Activated T-cell treated with anti-CD3 and anti-CD28 coated beads for 4 hours (primary cell): ENCODE results near the gene EPS8L2.
"Not testable (repeated sequence)": the region's sequence is repeated elsewhere in the genome, so short reads cannot be mapped to it uniquely, and the experiment has no call there.

Source experiments
- DNase-seq: peaks from one replicate; pipeline ENCODE4 v3.0.0-alpha.2; 2020

The EPS8L2 gene

DNA sequence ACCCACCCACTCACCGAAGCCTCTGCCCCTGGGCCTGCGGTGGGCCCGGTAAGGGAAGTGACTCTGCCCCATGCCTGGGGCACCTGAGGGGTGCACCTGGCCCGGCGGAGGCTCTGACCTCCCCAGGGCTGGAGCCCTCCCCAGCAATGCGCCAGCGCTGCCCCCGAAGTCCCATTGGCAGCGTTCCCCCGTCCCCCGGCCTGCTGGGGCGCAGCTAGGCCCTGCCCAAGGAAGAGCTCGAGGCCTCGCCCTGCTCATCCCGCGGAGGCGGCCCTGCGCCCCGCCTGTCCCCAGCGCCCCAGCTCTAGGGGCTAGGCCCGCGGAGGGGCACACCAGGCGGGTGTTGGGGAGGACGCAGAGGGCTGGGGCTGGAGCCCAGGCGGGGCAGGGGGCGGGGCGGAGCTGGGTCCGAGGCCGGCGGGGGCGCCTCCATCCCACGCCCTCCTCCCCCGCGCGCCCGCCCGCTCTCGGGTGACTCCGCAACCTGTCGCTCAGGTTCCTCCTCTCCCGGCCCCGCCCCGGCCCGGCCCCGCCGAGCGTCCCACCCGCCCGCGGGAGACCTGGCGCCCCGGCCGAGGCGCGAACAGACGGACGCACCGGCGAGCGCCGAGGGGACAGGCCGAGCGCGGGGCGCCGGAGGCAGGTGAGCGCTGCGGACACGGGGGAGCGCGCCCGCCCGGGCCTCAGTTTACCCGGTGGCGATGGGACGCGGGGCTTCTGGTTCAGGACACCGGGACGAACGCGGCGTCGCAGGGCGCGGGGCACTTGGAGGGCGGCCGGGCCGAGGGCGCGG, at the start of gene EPS8L2:
EPS8L2 (plus strand) TSS at position 586 of the 793 bp plus-strand sequence. CDS start 3,177 bp downstream, outside the sequence.
- DNase-seq, result no peak

DNA sequence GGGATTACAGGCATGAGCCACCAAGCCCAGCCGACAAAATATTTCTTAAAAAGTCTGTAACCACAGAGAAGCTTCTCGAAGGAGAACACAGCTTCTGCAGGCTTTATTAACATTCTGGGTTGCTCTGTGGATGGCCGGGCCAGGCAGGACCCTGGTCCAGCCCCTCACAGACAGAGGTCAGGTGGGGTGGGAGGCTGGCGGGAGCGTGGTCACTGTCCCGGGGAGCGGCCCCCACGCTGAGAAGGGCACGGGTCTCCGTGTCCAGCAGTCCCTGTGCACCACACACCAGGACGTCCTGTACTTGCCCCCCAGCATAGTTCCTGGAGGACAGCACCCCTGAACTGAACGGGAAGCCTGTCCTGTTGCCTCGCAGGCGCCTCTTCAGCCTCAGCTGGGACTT, 49.6 kb upstream of the EPS8L2 start:
- DNase-seq, result no peak

DNA sequence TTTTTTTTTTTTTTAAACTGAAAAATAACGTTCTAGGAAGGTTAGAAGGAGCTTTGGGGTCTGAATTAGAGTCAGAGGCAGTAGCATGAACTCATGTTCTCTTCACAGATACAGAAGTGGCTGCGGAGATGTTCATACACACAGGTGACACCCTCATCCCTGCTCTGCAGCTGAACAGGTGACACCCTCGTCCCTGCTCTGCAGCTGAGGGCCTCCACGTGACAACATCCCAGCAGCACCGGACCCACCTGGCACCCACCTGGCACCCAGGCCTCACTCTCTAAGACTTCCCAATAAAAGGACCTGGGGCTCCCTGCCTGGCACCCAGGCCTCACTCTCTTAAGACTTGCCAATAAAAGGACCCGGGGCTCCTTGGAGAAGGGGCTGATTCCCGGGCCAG, 49.2 kb upstream of the EPS8L2 start:
- DNase-seq, result no peak

DNA sequence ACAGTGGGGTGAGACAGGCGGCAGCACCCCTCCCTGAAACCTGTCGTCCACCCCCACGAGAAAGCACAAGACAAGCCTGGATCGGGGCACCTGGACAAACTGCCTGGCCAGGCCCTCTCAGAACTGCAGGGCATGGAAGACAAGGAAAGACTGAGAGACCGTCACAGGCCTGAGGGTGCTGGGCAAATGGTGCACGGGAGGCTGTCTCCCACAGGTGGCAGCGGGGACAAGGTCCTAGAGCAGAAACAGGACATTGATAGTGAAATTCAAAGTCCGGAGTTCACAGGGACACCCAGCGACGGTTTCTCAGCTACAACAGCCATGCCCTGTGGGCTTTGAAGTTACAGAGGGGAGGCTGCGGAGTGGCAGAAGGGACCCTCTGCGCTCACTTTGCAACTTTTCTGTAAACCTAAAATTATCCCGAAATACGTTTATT, 48.3 kb upstream of the EPS8L2 start:
- DNase-seq, result no peak

DNA sequence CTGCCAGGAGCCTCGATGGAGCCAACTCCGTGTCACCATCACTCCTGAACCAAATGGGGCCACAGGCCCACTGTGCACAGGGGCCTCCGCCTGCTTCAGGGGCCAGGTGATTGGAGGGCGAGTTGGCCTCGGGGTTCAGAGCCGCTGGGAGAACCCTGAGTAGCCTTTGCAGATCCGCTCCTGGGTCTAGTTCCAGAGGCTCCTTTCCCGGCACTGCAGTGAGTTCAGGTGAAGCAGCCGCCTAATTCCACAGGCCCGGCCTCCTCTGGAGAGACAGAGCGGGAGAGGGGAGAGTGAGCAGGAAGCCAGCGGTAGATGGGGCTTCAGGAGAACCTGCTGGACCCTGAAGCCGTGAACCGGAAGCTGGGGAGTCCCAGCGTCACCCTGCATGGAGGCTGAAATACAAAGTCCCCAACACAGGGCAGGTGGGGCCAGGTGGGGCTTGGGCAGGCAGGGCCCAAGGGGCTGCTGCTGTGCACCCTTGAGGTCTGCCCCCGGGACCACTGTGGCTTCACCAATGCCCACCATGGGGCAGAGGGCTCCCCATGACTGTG, 46.4 kb upstream of the EPS8L2 start:
- no peak for DNase-seq

DNA sequence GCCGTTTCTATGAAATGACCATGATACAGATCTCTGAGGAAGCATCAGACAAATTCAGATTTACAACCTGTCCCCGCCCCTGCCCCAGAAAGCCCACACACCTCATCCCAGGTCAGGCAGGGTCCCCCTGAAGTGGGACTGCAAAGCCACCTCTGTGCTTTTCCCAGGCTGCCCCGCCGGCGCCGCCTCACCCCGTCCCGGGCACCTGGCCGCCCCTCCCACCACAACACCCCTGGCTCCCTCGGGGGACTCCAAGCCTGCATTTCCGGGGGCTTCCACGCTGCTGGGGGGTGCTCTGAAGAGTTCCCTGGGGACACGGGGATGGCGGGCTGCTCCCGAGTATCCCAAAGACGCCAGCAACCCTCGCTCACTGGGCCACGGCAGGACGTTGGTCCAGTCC, 45.8 kb upstream of the EPS8L2 start:
- no peak for DNase-seq

DNA sequence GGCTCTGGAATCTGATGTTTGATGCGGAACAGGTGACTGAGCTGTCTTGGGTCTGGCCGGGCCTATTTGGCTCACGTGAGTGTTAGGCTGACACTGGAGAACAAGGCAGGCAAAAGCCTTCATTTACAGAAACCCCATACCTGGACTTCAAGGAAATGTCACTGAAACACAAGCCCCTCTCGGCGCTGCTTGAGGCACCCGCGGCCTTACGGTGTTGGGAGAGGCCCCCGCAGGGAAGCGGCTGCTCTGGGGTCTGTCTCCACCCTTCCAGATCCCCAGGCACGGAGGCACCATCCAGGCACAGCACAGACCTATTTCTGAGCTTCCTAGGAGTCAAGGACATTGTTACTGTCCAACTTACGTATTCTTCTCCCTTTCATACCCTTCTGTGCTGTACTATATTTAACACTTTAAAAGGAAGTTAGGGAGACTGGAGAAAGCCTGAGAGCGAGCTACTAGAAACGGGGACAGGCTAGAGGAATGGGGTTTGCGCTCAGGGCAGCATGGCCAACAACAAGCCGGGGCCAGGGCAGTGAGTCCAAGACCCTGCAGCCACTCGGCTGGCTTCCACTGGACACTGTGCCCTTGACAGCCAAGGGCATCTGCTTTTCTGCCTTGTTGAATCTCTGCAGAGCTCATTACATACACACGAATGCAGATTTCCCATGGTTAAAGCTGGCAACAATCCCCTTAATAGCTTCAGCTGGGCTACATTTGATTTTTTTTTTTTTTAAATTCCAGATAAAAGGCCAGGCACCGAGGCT, 45.2 kb upstream of the EPS8L2 start:
- DNase-seq, result no peak

DNA sequence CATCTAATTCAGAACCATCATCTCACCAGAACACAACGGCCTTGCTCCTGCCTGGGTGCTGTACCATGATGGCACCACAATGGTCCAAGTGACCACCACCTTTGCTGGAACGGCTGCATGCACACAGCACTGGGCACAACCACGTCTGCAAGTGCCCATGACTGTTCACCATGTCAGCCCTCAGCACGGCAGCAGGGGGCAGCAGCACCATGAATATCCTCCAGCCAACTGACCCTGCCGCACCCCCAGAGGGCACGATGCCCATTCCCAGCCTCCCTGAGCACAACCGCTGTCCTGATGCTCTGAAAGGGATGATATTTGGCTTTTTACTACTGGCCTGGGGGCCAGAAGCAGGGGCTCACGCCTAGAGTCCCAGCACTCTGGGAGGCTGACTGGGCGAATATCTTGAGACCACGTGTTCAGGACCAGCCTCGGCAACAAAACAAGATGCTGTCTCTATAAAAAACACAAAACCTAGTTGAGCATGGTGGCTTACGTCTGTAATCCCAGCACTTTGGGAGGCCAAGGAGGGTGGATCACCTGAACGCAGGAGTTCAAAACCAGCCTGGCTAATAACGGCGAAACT, 43.2 kb upstream of the EPS8L2 start:
- peak; percentile 14 for DNase-seq

DNA sequence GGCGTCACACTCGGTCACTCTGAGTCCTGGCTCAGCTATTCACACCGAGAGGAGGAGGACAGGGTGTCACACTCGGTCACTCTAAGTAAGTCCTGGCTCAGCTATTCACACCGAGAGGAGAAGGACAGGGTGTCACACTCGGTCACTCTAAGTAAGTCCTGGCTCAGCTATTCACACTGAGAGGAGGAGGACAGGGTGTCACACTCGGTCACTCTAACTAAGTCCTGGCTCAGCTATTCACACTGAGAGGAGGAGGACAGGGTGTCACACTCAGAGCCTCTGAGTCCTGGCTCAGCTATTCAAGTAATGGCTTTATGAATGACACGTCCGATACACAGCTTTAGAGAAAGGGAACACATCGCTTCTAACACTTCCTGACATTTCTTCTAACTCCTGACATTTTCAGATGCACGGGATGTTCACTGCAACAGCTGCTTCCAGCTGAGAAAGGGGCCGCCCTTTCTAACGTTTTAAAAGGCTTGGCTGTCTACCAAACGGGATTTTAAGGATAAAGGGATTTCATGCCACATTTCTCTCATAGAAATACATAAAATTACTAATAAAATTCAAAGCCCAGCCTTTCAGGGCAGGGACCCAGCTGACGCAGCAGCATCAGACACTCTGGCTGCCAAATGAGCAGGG, 40.8 kb upstream of the EPS8L2 start:
- no peak for DNase-seq

DNA sequence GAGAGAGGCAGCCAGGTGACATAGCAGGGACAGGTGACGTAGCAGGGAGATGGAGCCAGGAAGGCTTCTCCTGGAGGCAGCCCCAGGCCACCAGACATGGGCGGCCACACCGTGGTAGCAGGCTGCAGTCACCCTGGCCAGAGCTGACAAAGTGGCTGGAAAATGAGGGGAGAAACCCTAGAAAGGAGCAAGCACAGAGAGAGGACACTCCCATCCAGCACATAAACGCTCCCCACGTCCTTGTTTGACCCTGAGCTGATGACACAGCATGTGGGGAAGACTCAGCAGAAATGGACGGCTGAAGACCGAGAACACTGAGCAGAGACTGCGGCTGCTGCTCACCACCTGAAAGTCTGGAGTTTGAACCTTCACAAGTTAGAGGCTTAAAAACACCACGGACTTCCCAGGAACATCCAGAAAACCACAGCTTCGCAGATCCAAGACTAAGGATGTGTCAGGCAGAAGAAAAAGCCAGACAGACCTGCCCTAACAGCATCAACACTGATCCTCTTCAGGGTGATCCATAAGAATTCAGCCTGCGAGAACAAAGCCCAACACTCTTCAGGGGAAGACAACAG, 40.2 kb upstream of the EPS8L2 start:
- DNase-seq, result no peak

DNA sequence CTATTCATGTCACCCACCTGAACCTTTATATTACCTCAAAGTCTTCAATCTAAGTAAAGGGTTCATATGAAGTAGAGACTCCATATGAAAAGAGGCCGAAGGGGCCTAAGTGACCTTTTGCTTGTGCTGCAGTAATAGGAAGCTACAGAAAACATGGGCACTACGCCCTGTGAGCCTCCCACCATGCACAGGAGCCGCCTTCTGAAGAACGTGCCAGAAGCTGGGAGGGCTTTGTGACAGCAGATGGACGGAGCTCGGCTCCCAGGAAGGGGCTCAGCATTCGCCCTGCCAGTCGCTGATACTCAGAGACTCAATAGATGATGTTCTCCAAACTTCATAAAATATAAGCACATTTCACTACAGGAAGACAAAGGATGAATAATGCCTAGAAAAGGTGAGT, 32.2 kb upstream of the EPS8L2 start:
- no peak for DNase-seq

DNA sequence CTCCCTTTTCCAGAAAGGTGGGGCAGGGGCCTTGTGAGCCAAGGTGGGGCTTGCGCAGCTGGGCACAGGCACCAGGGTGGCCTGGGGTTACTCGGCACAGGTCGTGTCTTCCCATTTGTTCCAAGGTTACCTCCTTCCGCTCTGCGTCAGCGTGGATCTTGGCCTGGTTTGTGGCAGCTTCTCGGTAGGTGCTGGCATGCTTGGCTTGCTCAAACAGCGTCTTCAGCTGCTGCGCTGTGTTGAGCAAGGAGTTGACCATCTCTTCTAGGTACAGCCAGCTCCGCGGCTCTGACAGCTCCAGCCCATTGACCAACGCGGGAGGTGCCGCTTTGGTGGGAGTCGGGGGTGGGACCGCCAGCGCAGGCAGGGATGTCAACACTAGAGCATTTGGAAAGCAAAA, 31.6 kb upstream of the EPS8L2 start:
- no peak for DNase-seq

DNA sequence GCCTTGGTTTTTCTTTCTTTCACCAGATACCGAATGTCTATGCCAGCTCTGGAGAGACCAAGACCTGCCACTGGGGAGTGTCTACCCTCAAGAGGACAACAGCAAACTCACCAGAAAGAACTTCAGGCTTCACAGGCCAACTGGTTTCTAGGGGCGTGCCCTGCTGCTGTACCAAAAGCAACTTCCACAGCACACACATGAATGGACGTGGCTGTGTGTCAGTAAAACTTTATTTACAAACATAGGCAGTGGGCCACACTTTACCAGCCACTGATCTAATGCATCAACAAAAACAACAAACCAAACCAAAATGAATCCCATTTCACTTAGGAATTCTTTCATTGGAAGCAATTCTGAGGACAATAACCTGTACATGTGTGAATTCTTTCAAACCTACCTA, 27.7 kb upstream of the EPS8L2 start:
- no peak for DNase-seq

DNA sequence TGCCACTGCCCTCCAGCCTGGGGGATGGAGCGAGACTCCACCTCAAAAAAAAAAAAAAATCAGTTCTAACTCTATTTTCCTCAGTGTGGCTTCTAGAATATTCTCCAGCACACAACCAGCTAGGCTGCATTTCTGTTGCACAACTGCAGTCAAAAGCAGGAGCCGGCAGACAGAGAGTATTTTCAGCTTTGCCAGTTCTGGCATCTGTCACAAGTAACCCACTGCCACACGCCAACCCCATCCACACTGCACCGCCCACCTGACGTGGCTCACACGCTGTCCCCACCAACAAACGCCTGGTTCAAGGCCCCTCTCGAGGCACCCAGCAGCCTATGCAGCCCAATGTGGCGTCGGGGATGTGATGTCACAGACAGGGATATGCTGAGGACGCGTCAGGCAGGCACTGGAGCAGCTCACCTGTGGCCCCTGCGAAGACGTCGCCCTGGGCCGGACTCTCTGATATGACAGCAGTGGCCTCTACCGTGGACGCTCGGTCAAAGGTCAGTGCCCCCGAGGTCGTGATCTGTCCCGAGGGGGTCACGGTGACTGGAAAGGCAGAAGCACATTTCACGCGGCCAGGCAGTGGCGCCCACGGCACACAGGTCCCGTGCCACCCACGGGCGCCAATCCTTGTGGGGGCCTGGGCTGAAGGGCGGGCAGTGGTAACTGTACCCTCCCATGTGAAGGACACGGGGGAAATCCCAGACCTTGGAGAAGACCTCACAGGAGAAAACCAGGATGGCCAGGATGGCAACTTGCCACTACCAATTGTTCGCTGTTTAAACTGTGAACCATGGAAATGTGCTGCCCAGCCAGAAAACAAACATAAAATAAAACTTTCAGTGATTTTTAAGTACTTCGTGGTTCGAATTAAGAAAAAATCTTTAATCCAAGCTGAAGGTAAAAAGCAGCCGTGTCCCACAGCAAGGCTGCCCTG, 26.5 kb upstream of the EPS8L2 start:
- no peak for DNase-seq

DNA sequence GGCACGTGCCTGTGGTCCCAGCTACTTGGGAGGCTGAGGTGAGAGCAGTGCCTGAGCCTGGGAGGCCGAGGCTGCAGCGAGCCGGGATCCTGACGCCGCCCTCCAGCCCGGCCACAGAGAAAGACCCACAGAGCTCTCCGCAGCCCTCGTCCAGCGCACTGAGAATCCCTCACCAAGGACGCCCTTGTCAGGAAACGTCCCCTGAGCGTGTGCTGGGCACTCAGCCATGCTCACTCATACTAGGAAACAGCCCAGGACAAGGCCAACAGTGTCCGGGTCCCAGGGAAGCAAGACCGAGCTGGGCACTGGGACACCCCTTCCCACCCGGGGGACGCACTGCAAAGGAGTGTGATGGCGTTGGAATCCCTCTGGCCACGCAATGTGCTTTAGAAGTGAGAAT, 25.6 kb upstream of the EPS8L2 start:
- DNase-seq, result no peak

DNA sequence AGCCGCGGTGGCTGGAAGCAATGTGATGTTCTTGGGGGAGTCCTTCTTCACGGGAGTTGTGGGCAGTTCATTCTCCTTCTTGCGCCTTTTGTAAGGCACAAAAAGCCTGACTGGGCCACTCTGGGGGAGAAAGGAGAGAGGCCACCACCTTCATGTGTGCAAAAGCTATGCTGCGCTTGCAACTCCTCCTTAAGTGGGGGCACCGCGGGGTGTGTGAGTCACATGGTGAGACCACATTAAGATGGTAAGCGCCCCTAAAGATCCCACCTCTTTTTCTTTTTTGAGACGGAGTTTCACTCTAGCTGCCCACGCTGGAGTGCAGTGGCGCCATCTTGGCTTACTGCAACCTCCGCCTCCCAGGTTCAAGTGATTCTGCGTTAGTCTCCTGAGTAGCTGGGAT, 25.1 kb upstream of the EPS8L2 start:
- DNase-seq, result no peak

DNA sequence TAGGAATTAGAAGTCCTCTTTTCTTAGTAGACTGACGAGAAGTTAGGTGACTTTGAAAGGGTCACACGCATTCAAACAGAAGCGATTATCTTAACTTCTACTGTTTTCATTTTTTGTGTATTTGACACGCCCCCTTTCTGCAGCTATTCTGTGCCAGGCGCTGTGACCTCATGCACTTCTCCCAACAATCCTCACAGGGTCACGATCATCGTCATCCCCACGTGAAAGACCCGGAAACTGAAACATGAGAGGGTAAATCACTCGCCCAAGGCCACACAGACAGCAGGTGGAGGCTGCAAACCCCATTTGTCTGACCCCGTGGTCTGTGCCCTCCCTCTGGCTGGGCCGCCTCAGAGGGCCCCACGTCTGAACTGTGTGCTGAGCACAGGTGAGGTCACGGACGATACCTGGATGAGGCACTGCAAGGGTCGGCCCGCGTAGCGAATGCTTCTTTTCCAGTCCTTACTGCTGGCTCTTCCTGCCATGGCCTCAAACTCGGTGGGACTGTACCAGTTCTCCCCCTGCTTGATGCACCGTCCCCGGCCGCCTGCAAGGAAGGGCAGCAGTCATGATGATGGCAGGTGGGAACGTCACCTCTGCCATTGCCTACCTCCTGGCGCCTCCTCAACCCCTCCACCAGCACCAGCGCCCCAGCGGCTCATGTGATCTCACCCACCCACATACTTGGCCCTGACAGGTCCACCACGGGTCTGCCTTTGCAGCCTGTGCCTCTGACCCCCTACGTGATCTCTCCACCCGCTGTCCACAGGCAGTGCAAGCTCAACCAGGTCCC, 19.4 kb upstream of the EPS8L2 start:
- DNase-seq, result no peak

DNA sequence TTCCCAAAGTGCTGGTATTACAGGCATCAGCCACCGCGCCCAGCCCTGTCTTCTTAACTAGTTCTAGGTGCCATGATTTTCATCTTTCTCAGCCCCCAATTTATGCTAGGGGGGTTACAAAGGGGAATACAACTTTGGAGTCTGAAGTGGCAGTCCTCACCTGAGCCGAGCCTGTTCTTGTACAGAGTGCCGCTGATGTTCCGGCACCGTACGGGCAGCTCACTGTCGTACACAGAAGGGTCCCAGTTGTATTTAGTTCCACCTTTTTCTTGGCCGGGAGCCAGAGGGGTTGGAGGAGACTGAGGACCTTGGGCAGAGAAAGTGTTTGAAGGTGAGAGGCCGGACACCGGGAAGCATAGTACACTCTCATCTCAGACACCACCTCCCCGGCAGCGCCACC, 18.3 kb upstream of the EPS8L2 start:
- DNase-seq, result no peak

DNA sequence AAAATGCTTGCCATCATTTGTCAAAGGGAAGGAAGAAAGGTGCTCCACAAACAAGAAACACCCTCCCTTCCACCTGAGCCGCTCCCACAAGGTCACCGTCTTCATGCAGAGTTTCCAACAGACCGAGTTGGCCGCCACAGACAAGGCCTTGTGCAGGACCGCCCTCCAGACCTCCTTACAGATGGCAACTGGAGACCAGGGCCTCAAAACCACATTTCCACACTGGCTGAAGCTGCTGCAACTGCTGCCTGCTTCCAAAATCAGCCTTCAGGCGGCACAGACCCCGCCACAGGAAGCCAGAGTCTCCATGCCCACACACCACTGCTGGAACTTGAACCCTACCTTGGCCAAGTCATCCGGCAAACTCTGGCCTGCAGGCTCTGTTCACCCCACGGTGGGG, 17.4 kb upstream of the EPS8L2 start:
- no peak for DNase-seq

DNA sequence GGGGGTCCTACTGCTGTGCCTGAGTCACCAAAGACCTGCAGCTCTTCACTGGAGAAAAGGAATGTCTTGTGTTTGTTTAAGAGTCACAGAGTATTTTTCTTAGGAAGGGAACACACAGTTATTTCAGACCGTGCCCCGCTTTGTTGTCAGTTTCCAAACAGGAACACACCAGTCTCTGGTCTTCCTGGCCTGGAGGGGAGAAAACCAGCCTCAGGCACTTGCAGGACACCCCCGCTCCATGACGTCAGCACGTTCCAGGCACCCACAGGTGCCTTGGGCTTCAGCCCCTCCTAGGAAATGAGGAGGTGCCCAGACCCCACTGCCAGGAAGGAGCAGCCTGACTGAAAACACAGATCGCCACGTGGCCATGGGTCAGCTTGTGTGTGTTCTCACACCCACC, 16.4 kb upstream of the EPS8L2 start:
- no peak for DNase-seq

DNA sequence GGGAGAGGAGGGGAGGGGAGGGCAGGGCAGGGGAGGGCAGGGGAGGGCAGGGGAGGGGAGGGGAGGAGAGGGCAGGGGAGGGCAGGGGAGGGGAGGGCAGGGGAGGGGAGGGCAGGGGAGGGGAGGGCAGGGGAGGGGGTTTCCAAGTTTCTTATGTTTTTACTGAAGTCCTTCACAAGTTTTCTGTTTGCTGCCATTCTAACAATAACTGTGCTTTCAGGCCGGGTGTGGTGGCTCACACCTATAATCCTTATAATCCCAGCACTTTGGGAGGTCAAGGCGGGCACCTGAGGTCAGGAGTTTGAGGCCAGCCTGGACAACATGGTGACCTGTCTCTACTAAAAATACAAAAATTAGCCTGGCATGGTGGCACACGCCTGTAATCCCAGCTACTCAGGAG, 15.8 kb upstream of the EPS8L2 start:
- DNase-seq, result not testable (repeated sequence)
